Neural crest cell (in vitro differentiated cells): ENCODE data around the gene IGF1. TPM values are rescaled to one million over a fixed set of nuclear protein-coding genes. Genes with fewer than 3 reads are reported as not detected.

Source experiments
- DNase-seq: peaks from one replicate; pipeline ENCODE4 v3.0.0; 2021; ENCODE audit warnings: low read depth, mixed read lengths, low spot score
- H3K27ac Mint-ChIP-seq: one replicate; pipeline ENCODE4 v1.8.0; 2021; ENCODE audit warnings: mild to moderate bottlenecking, mixed read lengths; ENCODE audit not compliant: unreplicated experiment
- H3K27me3 Mint-ChIP-seq: 2 replicates; pipeline ENCODE4 v1.8.0; 2021; ENCODE audit warnings: low read depth, mild to moderate bottlenecking, mixed read lengths
- H3K36me3 Mint-ChIP-seq: 2 replicates; pipeline ENCODE4 v1.8.0; 2021; ENCODE audit warnings: low read depth, mild to moderate bottlenecking, mixed read lengths
- H3K4me1 Mint-ChIP-seq: 2 replicates; pipeline ENCODE4 v1.8.0; 2021; ENCODE audit warnings: mixed read lengths
- H3K4me3 Mint-ChIP-seq: one replicate; pipeline ENCODE4 v1.8.0; 2021; ENCODE audit warnings: mild to moderate bottlenecking, mixed read lengths
- H3K9me3 Mint-ChIP-seq: 2 replicates; pipeline ENCODE4 v1.8.0; 2021; ENCODE audit warnings: mixed read lengths
- total RNA-seq: library from RNA; stranded (reverse); gene quantifications from 2 replicates; pipeline ENCODE4 v1.2.1, GENCODE V29; 2021
- TF ChIP-seq, protein P1 (sequence below): fragments of 200-600 bp; sonication (generic); conservative IDR thresholded peaks from 2 replicates; pipeline ENCODE4 v1.5.0; 2021; ENCODE audit warnings: antibody characterized with exemption, mild to moderate bottlenecking

The IGF1 gene
- total RNA-seq, 1 donor from 2014 or later, result not detected

DNA sequence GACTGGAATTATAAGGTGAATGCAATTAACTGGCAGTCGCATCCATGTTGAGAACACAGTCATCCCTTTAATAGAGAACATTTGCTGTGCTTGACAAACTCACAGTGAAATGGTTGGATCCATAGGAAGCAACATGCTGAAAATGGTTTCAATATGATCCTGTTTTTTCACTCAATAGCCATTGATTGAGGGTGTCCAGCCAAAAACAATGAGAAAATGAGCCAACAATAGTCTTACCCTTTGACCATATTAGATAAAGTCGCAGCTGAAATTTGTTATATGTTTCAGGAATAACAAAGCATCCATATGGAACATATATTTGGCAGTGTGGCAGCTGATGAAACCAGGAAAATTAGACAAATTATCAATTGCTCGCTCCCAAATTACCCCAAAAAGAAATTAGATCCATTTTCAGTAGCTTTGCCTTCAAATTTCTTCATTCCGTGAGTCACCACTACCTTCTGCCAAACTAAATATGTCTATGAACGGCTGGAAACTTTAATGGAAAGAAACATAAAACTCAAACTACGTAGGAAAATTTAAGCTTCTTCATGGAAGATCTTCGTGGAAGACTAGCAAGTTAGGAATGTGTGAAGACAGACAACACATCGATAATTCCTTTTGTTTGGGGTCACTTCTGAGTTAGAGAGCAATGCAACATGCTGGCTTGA lies 17.4 kb downstream of the IGF1 start:
- H3K9me3 Mint-ChIP-seq, result peaks cover 5% of the 10 kb centered on the region
- no peak overlapping the region for H3K27ac Mint-ChIP-seq
- DNase-seq, result no peak
- no peaks in the 10 kb centered on the region for H3K36me3 Mint-ChIP-seq
- H3K4me3 Mint-ChIP-seq, result no peak overlapping the region
- TF ChIP-seq, protein P1, sequence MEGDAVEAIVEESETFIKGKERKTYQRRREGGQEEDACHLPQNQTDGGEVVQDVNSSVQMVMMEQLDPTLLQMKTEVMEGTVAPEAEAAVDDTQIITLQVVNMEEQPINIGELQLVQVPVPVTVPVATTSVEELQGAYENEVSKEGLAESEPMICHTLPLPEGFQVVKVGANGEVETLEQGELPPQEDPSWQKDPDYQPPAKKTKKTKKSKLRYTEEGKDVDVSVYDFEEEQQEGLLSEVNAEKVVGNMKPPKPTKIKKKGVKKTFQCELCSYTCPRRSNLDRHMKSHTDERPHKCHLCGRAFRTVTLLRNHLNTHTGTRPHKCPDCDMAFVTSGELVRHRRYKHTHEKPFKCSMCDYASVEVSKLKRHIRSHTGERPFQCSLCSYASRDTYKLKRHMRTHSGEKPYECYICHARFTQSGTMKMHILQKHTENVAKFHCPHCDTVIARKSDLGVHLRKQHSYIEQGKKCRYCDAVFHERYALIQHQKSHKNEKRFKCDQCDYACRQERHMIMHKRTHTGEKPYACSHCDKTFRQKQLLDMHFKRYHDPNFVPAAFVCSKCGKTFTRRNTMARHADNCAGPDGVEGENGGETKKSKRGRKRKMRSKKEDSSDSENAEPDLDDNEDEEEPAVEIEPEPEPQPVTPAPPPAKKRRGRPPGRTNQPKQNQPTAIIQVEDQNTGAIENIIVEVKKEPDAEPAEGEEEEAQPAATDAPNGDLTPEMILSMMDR, result no peak
- no peaks in the 10 kb centered on the region for H3K4me1 Mint-ChIP-seq
- no peaks in the 10 kb centered on the region for H3K27me3 Mint-ChIP-seq

DNA sequence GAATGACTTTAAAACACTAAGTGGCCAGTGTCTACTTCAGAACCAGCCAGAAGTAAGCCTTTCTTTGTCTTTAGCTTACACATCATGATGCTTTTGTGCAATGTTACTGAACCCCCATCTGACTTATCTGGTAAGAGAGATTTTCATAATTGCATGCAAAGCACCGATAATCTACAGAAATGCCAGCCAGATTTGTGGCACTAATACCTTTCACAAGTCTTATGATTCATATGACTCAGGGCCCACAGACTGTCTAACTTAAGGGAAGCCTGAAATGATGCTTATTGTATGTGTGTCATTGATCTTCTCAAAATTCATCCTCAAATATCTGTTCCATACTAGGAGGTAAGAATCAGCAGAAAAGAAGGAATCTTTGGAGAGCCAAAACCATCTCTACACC lies 18.0 kb downstream of the IGF1 start:
- Mint-ChIP-seq H3K36me3 (no peaks in the 10 kb centered on the region), H3K4me3 (no peak overlapping the region), H3K9me3 (peaks cover 5% of the 10 kb centered on the region), H3K27me3 (no peaks in the 10 kb centered on the region), H3K27ac (no peak overlapping the region), H3K4me1 (no peaks in the 10 kb centered on the region)
- TF ChIP-seq, protein P1, result no peak
- DNase-seq, result no peak

- Mint-ChIP-seq H3K4me3 (no peak overlapping the region), H3K27ac (no peak overlapping the region)
Observed at GRCh38 chr12:102461501-102461900, 18.9 kb downstream of the IGF1 start.

GRCh38 chr12:102459314-102459713 lies 21.0 kb downstream of the IGF1 start:
- no peaks in the 10 kb centered on the region for H3K27me3 Mint-ChIP-seq
- peaks cover 5% of the 10 kb centered on the region for H3K9me3 Mint-ChIP-seq
- H3K27ac Mint-ChIP-seq, result no peak overlapping the region
- no peaks in the 10 kb centered on the region for H3K36me3 Mint-ChIP-seq
- no peak for DNase-seq
- H3K4me3 Mint-ChIP-seq, result no peak overlapping the region
- no peaks in the 10 kb centered on the region for H3K4me1 Mint-ChIP-seq
- TF ChIP-seq, protein P1, result no peak

More at GRCh38 chr12:102461501-102461900, 18.9 kb downstream of the IGF1 start:
- Mint-ChIP-seq H3K27me3 (no peaks in the 10 kb centered on the region), H3K36me3 (no peaks in the 10 kb centered on the region), H3K4me1 (no peaks in the 10 kb centered on the region), H3K9me3 (peaks cover 5% of the 10 kb centered on the region)
- DNase-seq, result no peak
- TF ChIP-seq, protein P1, result no peak

- peaks cover 3% of the 10 kb centered on the region for H3K9me3 Mint-ChIP-seq
- DNase-seq, result no peak
- no peaks in the 10 kb centered on the region for H3K4me1 Mint-ChIP-seq
- no peak overlapping the region for H3K27ac Mint-ChIP-seq
- no peaks in the 10 kb centered on the region for H3K27me3 Mint-ChIP-seq
- no peaks in the 10 kb centered on the region for H3K36me3 Mint-ChIP-seq
- H3K4me3 Mint-ChIP-seq, result no peak overlapping the region
- TF ChIP-seq, protein P1, result no peak
Observed at GRCh38 chr12:102454808-102455760, 25.3 kb downstream of the IGF1 start.
